ENCODE results near the gene PRAME.

PRAME gene

DNA sequence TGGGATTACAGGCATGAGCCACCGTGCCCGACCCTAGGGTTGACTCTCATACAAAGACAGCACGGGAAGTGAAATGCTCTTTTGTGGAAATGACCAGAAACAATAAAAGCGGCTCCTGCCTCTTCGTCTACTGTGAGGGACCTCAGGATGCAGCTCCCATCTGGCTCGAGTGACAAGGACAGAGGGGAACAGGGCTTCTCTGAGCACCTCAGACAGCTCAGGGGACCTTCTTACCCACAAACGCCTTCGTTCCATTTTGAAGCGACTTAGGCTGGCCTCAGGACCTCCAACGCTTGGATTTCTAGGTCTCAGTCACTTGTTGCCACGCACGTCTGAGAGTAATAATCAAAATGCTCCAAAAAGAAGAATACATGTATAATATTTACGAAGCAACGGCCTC is 2.5 kb downstream of the PRAME start:
- Histone ChIP-seq H4K8ac (ENCODE audit: low read length) (no peak overlapping the region), H3K23ac (ENCODE audit: low read length in 2 of 2) (no peak overlapping the region), H3K36me3 (ENCODE audit: control insufficient read depth in 1 of 2, insufficient read depth in 2 of 2, low read depth in 1 of 2, low read length in 2 of 2) (no peaks in the 10 kb centered on the region), H2BK5ac (ENCODE audit: low read depth, low read length, poor library complexity, severe bottlenecking) (no peak overlapping the region), H3K79me1 (replicated peaks; ENCODE audit: low read length, poor library complexity, severe bottlenecking) (no peaks in the 10 kb centered on the region), H3K27me3 (ENCODE audit: control insufficient read depth in 1 of 2, insufficient read depth in 1 of 2, low read length in 2 of 2) (peaks cover 0 to 18% of the 10 kb centered on the region in 2 experiments), H3K4me3 (ENCODE audit: insufficient read depth in 1 of 2, low read depth in 1 of 2, low read length in 2 of 2) (no peak overlapping the region), H2AK5ac (ENCODE audit: low read length, severe bottlenecking) (no peak overlapping the region), H3K9me3 (ENCODE audit: control insufficient read depth, low read length) (no peaks in the 10 kb centered on the region), H3K9ac (ENCODE audit: low read length) (no peak overlapping the region), H3K18ac (ENCODE audit: low read depth in 1 of 2, low read length in 2 of 2) (no peak overlapping the region), H3K4me1 (ENCODE audit: control insufficient read depth, insufficient read depth, low read depth, low read length) (no peaks in the 10 kb centered on the region), H2BK12ac (ENCODE audit: low read length in 2 of 2) (no peak overlapping the region), H3K14ac (ENCODE audit: low read length in 2 of 2) (no peak overlapping the region), H2BK15ac (ENCODE audit: low read depth, poor library complexity, severe bottlenecking) (no peak overlapping the region), H2BK120ac (ENCODE audit: low read depth, low read length) (no peak overlapping the region), H3K4me2 (ENCODE audit: low read length, poor library complexity, severe bottlenecking) (no peak overlapping the region), H3K27ac (ENCODE audit: low read length, poor library complexity, severe bottlenecking) (no peak overlapping the region), H4K91ac (ENCODE audit: low read length) (no peak overlapping the region), H2AFZ (ENCODE audit: low read depth, low read length) (no peak overlapping the region), H3K4ac (ENCODE audit: low read depth in 1 of 2, low read length in 2 of 2) (no peak overlapping the region)
- DNase-seq: no peak
- 85% methylated on average over 14 of the region's 14 CpGs for WGBS

DNA sequence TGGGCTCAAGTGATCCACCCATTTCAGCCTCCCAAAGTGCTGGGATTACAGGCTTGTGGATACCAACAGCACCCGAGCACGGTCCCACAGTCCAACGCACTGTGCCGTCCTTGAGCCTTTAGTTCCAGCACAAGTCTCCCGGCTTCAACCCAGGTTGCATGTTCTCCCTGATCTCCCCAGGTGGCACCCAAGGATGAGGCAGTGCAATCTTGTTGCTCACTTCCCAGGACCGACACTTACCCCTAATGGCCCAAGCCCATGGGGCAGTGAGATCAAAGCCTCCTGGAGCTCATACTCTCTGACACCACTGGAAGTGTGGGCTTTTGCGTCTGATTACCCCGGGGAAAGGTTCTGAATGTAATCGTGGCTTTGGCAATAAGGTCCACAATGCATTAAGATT is 3.5 kb downstream of the PRAME start:
- H2BK5ac ChIP-seq (ENCODE audit: low read depth, low read length, poor library complexity, severe bottlenecking): no peak overlapping the region
- H2AK5ac ChIP-seq (ENCODE audit: low read length, severe bottlenecking): no peak overlapping the region
- no peak overlapping the region for H3K14ac ChIP-seq (ENCODE audit: low read length in 2 of 2)
- H3K27me3 ChIP-seq (ENCODE audit: control insufficient read depth in 1 of 2, insufficient read depth in 1 of 2, low read length in 2 of 2): peaks cover 0 to 28% of the 10 kb centered on the region in 2 experiments
- no peak overlapping the region for H3K18ac ChIP-seq (ENCODE audit: low read depth in 1 of 2, low read length in 2 of 2)
- H2BK15ac ChIP-seq (ENCODE audit: low read depth, poor library complexity, severe bottlenecking): no peak overlapping the region
- no peak overlapping the region for H2BK12ac ChIP-seq (ENCODE audit: low read length in 2 of 2)
- H2BK120ac ChIP-seq (ENCODE audit: low read depth, low read length): no peak overlapping the region
- 94% methylated on average over 9 of the region's 9 CpGs for WGBS
- no peak for DNase-seq
- no peaks in the 10 kb centered on the region for H3K4me1 ChIP-seq (ENCODE audit: control insufficient read depth, insufficient read depth, low read depth, low read length)
- no peaks in the 10 kb centered on the region for H3K79me1 ChIP-seq (replicated peaks; ENCODE audit: low read length, poor library complexity, severe bottlenecking)
- H3K9me3 ChIP-seq (ENCODE audit: control insufficient read depth, low read length): no peaks in the 10 kb centered on the region
- no peak overlapping the region for H3K27ac ChIP-seq (ENCODE audit: low read length, poor library complexity, severe bottlenecking)
- H3K4me3 ChIP-seq (ENCODE audit: insufficient read depth in 1 of 2, low read depth in 1 of 2, low read length in 2 of 2): no peak overlapping the region
- H3K9ac ChIP-seq (ENCODE audit: low read length): no peak overlapping the region
- no peak overlapping the region for H3K23ac ChIP-seq (ENCODE audit: low read length in 2 of 2)
- no peak overlapping the region for H3K4me2 ChIP-seq (ENCODE audit: low read length, poor library complexity, severe bottlenecking)
- H4K91ac ChIP-seq (ENCODE audit: low read length): no peak overlapping the region
- H4K8ac ChIP-seq (ENCODE audit: low read length): no peak overlapping the region
- no peak overlapping the region for H2AFZ ChIP-seq (ENCODE audit: low read depth, low read length)
- no peak overlapping the region for H3K4ac ChIP-seq (ENCODE audit: low read depth in 1 of 2, low read length in 2 of 2)
- no peaks in the 10 kb centered on the region for H3K36me3 ChIP-seq (ENCODE audit: control insufficient read depth in 1 of 2, insufficient read depth in 2 of 2, low read depth in 1 of 2, low read length in 2 of 2)

DNA sequence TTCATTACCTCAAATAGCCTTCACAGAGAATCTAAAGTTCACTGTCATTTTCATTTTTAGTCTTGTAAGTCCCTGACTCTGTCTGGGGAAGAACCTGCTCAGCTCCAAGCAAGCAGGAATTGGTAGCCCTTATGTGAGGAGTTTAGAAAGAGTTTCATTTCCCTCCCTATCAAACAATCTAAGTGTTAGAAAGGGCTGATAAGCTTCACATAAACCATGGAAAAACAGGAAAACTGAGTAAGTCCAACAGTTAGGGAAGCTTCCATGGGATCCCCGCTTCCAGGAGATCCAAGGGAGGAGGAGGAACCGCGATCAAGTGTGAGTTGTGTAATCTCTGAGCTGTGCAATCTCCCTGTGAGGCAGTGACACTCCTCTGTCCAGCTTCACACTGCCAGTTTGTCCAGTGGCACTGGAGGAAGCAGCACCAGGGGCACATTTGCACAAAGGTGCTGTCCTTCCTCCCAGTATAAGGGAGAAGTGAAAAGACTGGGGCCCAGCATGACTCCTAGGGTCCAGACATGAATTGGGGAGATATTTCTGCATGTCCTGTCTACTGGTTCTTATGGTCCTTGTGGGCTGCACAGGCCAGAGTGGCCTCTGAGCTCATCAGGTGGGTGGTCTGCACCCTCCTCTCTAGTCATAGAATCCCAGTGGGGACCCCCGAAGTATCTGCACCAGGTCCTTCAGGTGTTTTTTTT is 4.3 kb downstream of the PRAME start:
- Histone ChIP-seq H2BK12ac (ENCODE audit: low read length in 2 of 2) (no peak overlapping the region), H4K91ac (ENCODE audit: low read length) (no peak overlapping the region), H3K4me1 (ENCODE audit: control insufficient read depth, insufficient read depth, low read depth, low read length) (no peaks in the 10 kb centered on the region), H2BK120ac (ENCODE audit: low read depth, low read length) (no peak overlapping the region), H2AK5ac (ENCODE audit: low read length, severe bottlenecking) (no peak overlapping the region), H3K18ac (ENCODE audit: low read depth in 1 of 2, low read length in 2 of 2) (no peak overlapping the region), H3K79me1 (replicated peaks; ENCODE audit: low read length, poor library complexity, severe bottlenecking) (no peaks in the 10 kb centered on the region), H3K27ac (ENCODE audit: low read length, poor library complexity, severe bottlenecking) (no peak overlapping the region), H3K4me3 (ENCODE audit: insufficient read depth in 1 of 2, low read depth in 1 of 2, low read length in 2 of 2) (no peak overlapping the region), H3K27me3 (ENCODE audit: control insufficient read depth in 1 of 2, insufficient read depth in 1 of 2, low read length in 2 of 2) (peaks cover 0 to 32% of the 10 kb centered on the region in 2 experiments), H2BK15ac (ENCODE audit: low read depth, poor library complexity, severe bottlenecking) (no peak overlapping the region), H2BK5ac (ENCODE audit: low read depth, low read length, poor library complexity, severe bottlenecking) (no peak overlapping the region), H4K8ac (ENCODE audit: low read length) (no peak overlapping the region), H3K23ac (ENCODE audit: low read length in 2 of 2) (no peak overlapping the region), H3K14ac (ENCODE audit: low read length in 2 of 2) (no peak overlapping the region), H3K9ac (ENCODE audit: low read length) (no peak overlapping the region), H3K4me2 (ENCODE audit: low read length, poor library complexity, severe bottlenecking) (no peak overlapping the region), H2AFZ (ENCODE audit: low read depth, low read length) (no peak overlapping the region), H3K9me3 (ENCODE audit: control insufficient read depth, low read length) (no peaks in the 10 kb centered on the region), H3K4ac (ENCODE audit: low read depth in 1 of 2, low read length in 2 of 2) (no peak overlapping the region), H3K36me3 (ENCODE audit: control insufficient read depth in 1 of 2, insufficient read depth in 2 of 2, low read depth in 1 of 2, low read length in 2 of 2) (no peaks in the 10 kb centered on the region)
- WGBS: 75% methylated on average over 3 of the region's 4 CpGs
- no peak for DNase-seq

DNA sequence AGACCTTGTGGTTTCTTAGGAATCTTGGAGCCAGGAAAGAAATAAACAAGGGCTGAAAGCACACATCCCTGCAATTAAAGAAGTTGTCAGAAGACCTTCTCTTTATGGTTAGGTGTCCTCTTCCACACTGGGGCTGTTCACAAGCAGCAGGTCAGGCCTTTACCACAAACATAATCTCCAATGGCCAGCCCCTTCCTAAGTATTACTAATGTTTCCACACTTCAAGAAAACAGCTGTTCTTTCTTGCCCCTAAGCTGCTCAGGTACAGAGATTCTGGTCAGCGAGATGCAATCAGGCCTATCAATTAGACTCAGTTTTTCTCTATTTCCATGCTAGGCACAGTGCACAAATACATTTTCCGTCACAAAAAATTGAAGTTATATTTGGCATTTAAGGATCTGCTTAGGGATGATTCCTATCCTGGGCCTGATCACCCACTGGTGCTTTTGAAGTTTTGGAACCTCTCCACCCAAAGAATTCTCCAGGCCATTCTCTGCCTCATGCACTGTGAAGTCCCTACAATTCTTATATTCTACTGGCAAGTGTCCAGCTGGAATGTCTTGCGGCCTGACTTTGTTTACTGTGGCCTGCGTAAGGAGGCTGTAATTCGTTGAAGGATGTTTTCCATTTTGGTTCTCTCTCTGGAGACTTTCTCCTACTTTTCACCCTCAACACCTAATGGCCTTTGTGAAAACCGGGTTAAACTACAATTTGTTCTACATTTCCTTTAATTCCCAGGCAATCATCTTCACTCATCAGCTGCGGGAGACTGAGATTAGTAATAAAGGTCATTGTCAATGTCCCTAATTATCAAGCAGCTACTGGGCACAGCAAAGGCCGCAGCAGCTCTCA is 5.1 kb downstream of the PRAME start:
- Histone ChIP-seq H3K27ac (ENCODE audit: low read length, poor library complexity, severe bottlenecking) (no peak overlapping the region), H3K4ac (ENCODE audit: low read depth in 1 of 2, low read length in 2 of 2) (no peak overlapping the region), H3K27me3 (ENCODE audit: control insufficient read depth in 1 of 2, insufficient read depth in 1 of 2, low read length in 2 of 2) (peaks cover 0 to 38% of the 10 kb centered on the region in 2 experiments), H3K9ac (ENCODE audit: low read length) (no peak overlapping the region), H2AFZ (ENCODE audit: low read depth, low read length) (no peak overlapping the region), H2BK12ac (ENCODE audit: low read length in 2 of 2) (no peak overlapping the region), H3K14ac (ENCODE audit: low read length in 2 of 2) (no peak overlapping the region), H2BK5ac (ENCODE audit: low read depth, low read length, poor library complexity, severe bottlenecking) (no peak overlapping the region), H2BK15ac (ENCODE audit: low read depth, poor library complexity, severe bottlenecking) (no peak overlapping the region), H2AK5ac (ENCODE audit: low read length, severe bottlenecking) (no peak overlapping the region), H2BK120ac (ENCODE audit: low read depth, low read length) (no peak overlapping the region), H3K4me1 (ENCODE audit: control insufficient read depth, insufficient read depth, low read depth, low read length) (no peaks in the 10 kb centered on the region), H3K9me3 (ENCODE audit: control insufficient read depth, low read length) (no peaks in the 10 kb centered on the region), H3K4me2 (ENCODE audit: low read length, poor library complexity, severe bottlenecking) (no peak overlapping the region), H3K36me3 (ENCODE audit: control insufficient read depth in 1 of 2, insufficient read depth in 2 of 2, low read depth in 1 of 2, low read length in 2 of 2) (no peaks in the 10 kb centered on the region), H3K4me3 (ENCODE audit: insufficient read depth in 1 of 2, low read depth in 1 of 2, low read length in 2 of 2) (no peak overlapping the region), H3K79me1 (replicated peaks; ENCODE audit: low read length, poor library complexity, severe bottlenecking) (no peaks in the 10 kb centered on the region), H3K23ac (ENCODE audit: low read length in 2 of 2) (no peak overlapping the region), H3K18ac (ENCODE audit: low read depth in 1 of 2, low read length in 2 of 2) (no peak overlapping the region), H4K91ac (ENCODE audit: low read length) (no peak overlapping the region), H4K8ac (ENCODE audit: low read length) (no peak overlapping the region)
- WGBS: 62% methylated on average over 7 of the region's 8 CpGs
- no peak for DNase-seq

Measured in mesenchymal stem cell (in vitro differentiated cells and primary cell).